22Rv1 (cell line): ENCODE measurements around the gene DCPS.

Experiments used
- CTCF ChIP-seq: fragments of 450-650 bp; IDR thresholded peaks from 2 replicates; pipeline ENCODE4 v1.5.1; 2017; ENCODE audit warnings: mild to moderate bottlenecking
- ZFX ChIP-seq: fragments of 450-650 bp; IDR thresholded peaks from 2 replicates; pipeline ENCODE4 v1.6.1; 2017; ENCODE audit warnings: antibody characterized with exemption, borderline replicate concordance

- no peak for TF ChIP-seq CTCF
- no peak for TF ChIP-seq ZFX
Observed at GRCh38 chr11:126337126-126337473, 33.2 kb downstream of the DCPS start.
